Panc1 (cell line): ENCODE data around the gene CRYM. TPM values are rescaled to one million over a fixed set of nuclear protein-coding genes. Genes with fewer than 3 reads are reported as not detected.

Source experiments
- ATAC-seq: fragments of 200-7000 bp; cut with Tn5 transposase; 2 replicates; pipeline ENCODE4 v1.9.1; 2020; ENCODE audit warnings: mild to moderate bottlenecking, moderate library complexity
- BruUV-seq: library from RNA; stranded (reverse); fragments of 400-500 nt; replicated peaks from 2 replicates; lab custom pipeline; 2021; lab: Mats Ljungman, UMichigan
- CTCF ChIA-PET: fragments of 300-600 bp; sonication (Branson Sonifier 250); formaldehyde crosslinking; loops from one replicate; lab custom pipeline; 2022; ENCODE audit warnings: antibody characterized with exemption; lab: Charles Lee
- POLR2A ChIA-PET: fragments of 300-600 bp; sonication (Branson Sonifier 250); formaldehyde crosslinking; loops from one replicate; lab custom pipeline; 2022; ENCODE audit warnings: antibody characterized with exemption; lab: Charles Lee
- DNase-seq: peaks from one replicate; pipeline ENCODE4 v3.0.0-alpha.2; 2010; ENCODE audit warnings: low read depth, low spot score
- H3K27ac ChIP-seq: 2 replicates; pipeline ENCODE4 v1.5.1; 2011; ENCODE audit warnings: mild to moderate bottlenecking, low read length, inconsistent platforms
- H3K27me3 ChIP-seq: fragments of 200-500 bp; sonication (Bioruptor generic); 2 replicates; pipeline ENCODE4 v1.6.0; 2014; ENCODE audit warnings: low read length, inconsistent platforms; ENCODE audit not compliant: control insufficient read depth, insufficient read depth
- H3K36me3 ChIP-seq: fragments of 200-500 bp; sonication (Bioruptor generic); 2 replicates; pipeline ENCODE4 v1.5.1; 2014; ENCODE audit warnings: inconsistent platforms, mild to moderate bottlenecking, low read length, moderate library complexity; ENCODE audit not compliant: control insufficient read depth, insufficient read depth
- H3K4me1 ChIP-seq: 2 replicates; pipeline ENCODE4 v1.5.1; 2011; ENCODE audit warnings: inconsistent platforms, mild to moderate bottlenecking, low read length, moderate library complexity; ENCODE audit not compliant: control insufficient read depth, insufficient read depth
- H3K4me3 ChIP-seq, 2 experiments: 2 replicates each; pipeline ENCODE4 v1.5.1; 2011 to 2012; ENCODE audit warnings: low read depth in 2 of 2, low read length in 2 of 2, mild to moderate bottlenecking in 2 of 2, inconsistent platforms in 1 of 2, moderate library complexity in 1 of 2
- H3K9me3 ChIP-seq: fragments of 200-500 bp; sonication (Bioruptor generic); 2 replicates; pipeline ENCODE4 v1.5.1; 2014; ENCODE audit warnings: low read depth, mild to moderate bottlenecking, inconsistent platforms, low read length, moderate library complexity; ENCODE audit not compliant: control insufficient read depth, insufficient read depth
- CTCF ChIP-seq: fragments of 450-650 bp; IDR thresholded peaks from 2 replicates; pipeline ENCODE4 v1.5.1; 2017; ENCODE audit warnings: mild to moderate bottlenecking
- POLR2AphosphoS5 ChIP-seq: IDR thresholded peaks from 2 replicates; pipeline ENCODE4 v1.6.1; 2012; ENCODE audit warnings: mild to moderate bottlenecking, low read depth, low read length, moderate library complexity
- REST ChIP-seq, 2 experiments: IDR thresholded peaks; 2 replicates each; pipeline ENCODE4 v1.6.1; 2011 to 2012; ENCODE audit warnings: low read depth in 2 of 2, control low read depth in 1 of 2, low read length in 1 of 2, mild to moderate bottlenecking in 1 of 2, moderate library complexity in 1 of 2; ENCODE audit not compliant: insufficient read depth in 1 of 2
- SIN3A ChIP-seq: IDR thresholded peaks from 2 replicates; pipeline ENCODE4 v1.6.1; 2012; ENCODE audit warnings: low read depth, mild to moderate bottlenecking, low read length, moderate library complexity, borderline replicate concordance; ENCODE audit not compliant: insufficient read depth
- TCF7L2 ChIP-seq: IDR thresholded peaks from 2 replicates; pipeline ENCODE4 v1.6.1; 2011; ENCODE audit warnings: mild to moderate bottlenecking, low read depth, low read length, inconsistent platforms
- in situ Hi-C: cut with HindIII; loops from 2 replicates; pipeline ENCODE4 v1.10.0; 2016; ENCODE audit warnings: low sequenced_read_pairs, low pct_unique_long_range_greater_than_20kb
- intact Hi-C: fragments of 100-400 bp; cut with micrococcal nuclease; formaldehyde crosslinking; loops from one replicate; pipeline ENCODE4 v1.10.0; 2022; ENCODE audit not compliant: unreplicated experiment
- total RNA-seq: library from RNA; stranded (reverse); gene quantifications from one replicate; pipeline ENCODE4 v1.2.1, GENCODE V29; 2021; ENCODE audit not compliant: unreplicated experiment

Gene CRYM
- total RNA-seq, 1 experiment from 2014 or later, result 0.41 TPM

GRCh38 chr16:21263640-21264570, 14.2 kb downstream of the CRYM start:
- CTCF ChIA-PET, result no interaction called here
- ATAC-seq, result no peak
- in situ Hi-C loops, result no loop called here

GRCh38 chr16:21262779-21263639, 15.1 kb downstream of the CRYM start:
- H3K9me3 ChIP-seq, result no peaks in the 10 kb centered on the region
- ATAC-seq (no peak), DNase-seq (no peak)
- no peak overlapping the region for H3K27ac ChIP-seq
- H3K27me3 ChIP-seq, result no peaks in the 10 kb centered on the region
- no peak overlapping the region for H3K4me3 ChIP-seq
- in situ Hi-C loops (no loop called here), intact Hi-C loops (no loop called here)
- no peaks in the 10 kb centered on the region for H3K36me3 ChIP-seq
- CTCF ChIA-PET, result no interaction called here
- TF ChIP-seq TCF7L2 (no peak), SIN3A (no peak), REST (IDR thresholded peaks at IDR 0.05; ENCODE audit: insufficient read depth in 1 of 2, low read depth in 2 of 2, low read length in 1 of 2) (no peak), POLR2AphosphoS5 (no peak), CTCF (no peak)
- POLR2A ChIA-PET, result no interaction called here
- no peaks in the 10 kb centered on the region for H3K4me1 ChIP-seq
- no TSS peak for BruUV-seq

More at GRCh38 chr16:21263640-21264570, 14.2 kb downstream of the CRYM start:
- Histone ChIP-seq H3K4me3 (no peak overlapping the region), H3K4me1 (no peaks in the 10 kb centered on the region), H3K27me3 (no peaks in the 10 kb centered on the region), H3K9me3 (no peaks in the 10 kb centered on the region), H3K36me3 (no peaks in the 10 kb centered on the region), H3K27ac (no peak overlapping the region)
- POLR2A ChIA-PET, result no interaction called here
- TF ChIP-seq SIN3A, result no peak
- BruUV-seq, result no TSS peak
- no peak for DNase-seq
- intact Hi-C loops, result no loop called here
